ENCODE measurements around the gene FAM124A. TPM values are rescaled to one million over a fixed set of nuclear protein-coding genes. Genes with fewer than 3 reads are reported as not detected.

Gene FAM124A
- total and polyA plus RNA-seq, 2 experiments from 2014 or later = 37.7 to 109 TPM

GRCh38 chr13:51240958-51241357, 18.8 kb downstream of the FAM124A start (continued):
- TF ChIP-seq REST (IDR thresholded peaks at IDR 0.05; ENCODE audit: unreplicated experiment) (no peak), ZNF114 (CRISPR knock-in tag; IDR thresholded peaks at IDR 0.05) (no peak)

- H2AFZ ChIP-seq = no peak overlapping the region
- peaks cover 6% of the 10 kb centered on the region for H3K27me3 Mint-ChIP-seq (ENCODE audit: insufficient read depth, low read depth, poor library complexity)
- peaks cover 78% of the 10 kb centered on the region for H3K4me1 Mint-ChIP-seq
- ATAC-seq (no peak), DNase-seq (ENCODE audit: low spot score) (no peak)
- peaks cover 63% of the 10 kb centered on the region for H3K79me2 ChIP-seq (replicated peaks; ENCODE audit: insufficient read depth)
- H3K27ac ChIP-seq (ENCODE audit: low read depth) = peak overlapping the region; percentile 90
- peaks cover 53% of the 10 kb centered on the region for H3K36me3 Mint-ChIP-seq (ENCODE audit: low read depth)
- no peaks in the 10 kb centered on the region; the same call in 2 of the 3 replicates for H3K9me3 Mint-ChIP-seq
- H3K4me3 Mint-ChIP-seq = no peak overlapping the region
- peaks cover 51% of the 10 kb centered on the region for H3K4me1 ChIP-seq (ENCODE audit: insufficient read depth)
- H3F3A ChIP-seq (replicated peaks; ENCODE audit: low read depth) = peaks cover 16% of the 10 kb centered on the region
- no peak overlapping the region; the same call in 1 of the 2 replicates for H3K27ac Mint-ChIP-seq
- H3K9me2 ChIP-seq (ENCODE audit: insufficient read depth) = no peaks in the 10 kb centered on the region
- H3K4me2 ChIP-seq = peak overlapping the region; percentile 5
- H3K27me3 ChIP-seq (ENCODE audit: insufficient read depth) = no peaks in the 10 kb centered on the region
- H3K4me3 ChIP-seq = no peak overlapping the region
- peaks cover 8% of the 10 kb centered on the region; the same call in 1 of the 2 replicates for H4K20me1 ChIP-seq (replicated peaks; ENCODE audit: insufficient read depth)
- peaks cover 8% of the 10 kb centered on the region; the same call in 1 of the 2 replicates for H3K36me3 ChIP-seq (ENCODE audit: insufficient read depth)
- TF ChIP-seq ZNF114 (CRISPR knock-in tag; IDR thresholded peaks at IDR 0.05) = no peak
- no peak for TF ChIP-seq NANOG (IDR thresholded peaks at IDR 0.05; ENCODE audit: borderline replicate concordance)
- TF ChIP-seq CREB1 (CRISPR knock-in tag; IDR thresholded peaks at IDR 0.05; ENCODE audit: low read depth) = no peak
- TF ChIP-seq EZH2 (IDR thresholded peaks at IDR 0.05; ENCODE audit: low read depth, unreplicated experiment) = no peak
- no peak for TF ChIP-seq POLR2AphosphoS5 (IDR thresholded peaks at IDR 0.05; ENCODE audit: low read depth)
- no peak for TF ChIP-seq CTCF (conservative IDR thresholded peaks at IDR 0.05; ENCODE audit: low read depth in 2 of 2)
- TF ChIP-seq REST (IDR thresholded peaks at IDR 0.05; ENCODE audit: unreplicated experiment) = no peak
- TF ChIP-seq ZNF462 (CRISPR knock-in tag; IDR thresholded peaks at IDR 0.05) = no peak
- TF ChIP-seq EZH2phosphoT487 (IDR thresholded peaks at IDR 0.05; ENCODE audit: unreplicated experiment) = no peak
- no peak for TF ChIP-seq JUNB (IDR thresholded peaks at IDR 0.05; ENCODE audit: unreplicated experiment)
Measured at GRCh38 chr13:51241720-51242119, 19.5 kb downstream of the FAM124A start.
